Spleen (tissue), 11 donors: Measurements from ENCODE around the gene SPON1. TPM values are rescaled to one million over a fixed set of nuclear protein-coding genes. Genes with fewer than 3 reads are reported as not detected.

ENCODE experiments used
- DNase-seq: peaks from one replicate; pipeline ENCODE4 v3.0.0-alpha.2; 2020
- H3K27ac ChIP-seq, 8 donors: fragments of 200-600 bp; sonication (generic) in 7 of 8; 1 replicate in 4 of 8; 2 replicates in 4 of 8; pipeline versions ENCODE4 v1.5.0 to v1.8.0; 2016 to 2021; ENCODE audit warnings: inconsistent platforms in 4 of 8, mild to moderate bottlenecking in 4 of 8, moderate library complexity in 1 of 8
- H3K27me3 ChIP-seq, 7 donors: fragments of 200-600 bp; sonication (generic) in 6 of 7; replicated peaks in 1 of 7; 1 replicate in 4 of 7; 2 replicates in 3 of 7; pipeline versions ENCODE4 v1.5.0 to v1.8.0; 2016 to 2021; ENCODE audit warnings: inconsistent platforms in 3 of 7, mild to moderate bottlenecking in 1 of 7
- H3K36me3 ChIP-seq, 6 donors: fragments of 200-600 bp; sonication (generic) in 5 of 6; 1 replicate in 4 of 6; 2 replicates in 2 of 6; pipeline versions ENCODE4 v1.5.0 to v1.8.0; 2016 to 2021; ENCODE audit warnings: inconsistent platforms in 2 of 6
- H3K4me1 ChIP-seq, 6 donors: fragments of 200-600 bp; sonication (generic) in 5 of 6; 1 replicate in 3 of 6; 2 replicates in 3 of 6; pipeline versions ENCODE4 v1.5.0 to v1.8.0; 2016 to 2021; ENCODE audit warnings: inconsistent platforms in 3 of 6
- H3K4me3 ChIP-seq, 8 donors: fragments of 200-600 bp; sonication (generic) in 7 of 8; 1 replicate in 4 of 8; 2 replicates in 4 of 8; pipeline versions ENCODE4 v1.5.0 to v1.8.0; 2016 to 2021; ENCODE audit warnings: inconsistent platforms in 4 of 8, mild to moderate bottlenecking in 4 of 8, moderate library complexity in 2 of 8
- H3K9me3 ChIP-seq, 8 donors: fragments of 200-600 bp; sonication (generic) in 7 of 8; 1 replicate in 4 of 8; 2 replicates in 4 of 8; pipeline versions ENCODE4 v1.5.0 to v1.8.0; 2016 to 2021; ENCODE audit warnings: inconsistent platforms in 4 of 8
- CTCF ChIP-seq, 11 experiments: fragments of 200-600 bp in 7 of 11; fragments of 450-650 bp in 4 of 11; sonication (generic) in 4 of 11; IDR thresholded peaks in 8 of 11; conservative IDR thresholded peaks in 3 of 11; 1 replicate in 7 of 11; 2 replicates in 4 of 11; pipeline versions ENCODE4 v1.4.0 to v1.8.0; 2016 to 2021; ENCODE audit warnings: antibody characterized with exemption in 11 of 11, inconsistent platforms in 4 of 11, mild to moderate bottlenecking in 1 of 11
- POLR2A ChIP-seq, 3 donors: fragments of 450-650 bp; IDR thresholded peaks; one replicate each; pipeline ENCODE4 v1.5.1; 2017; ENCODE audit warnings: antibody characterized with exemption in 3 of 3, mild to moderate bottlenecking in 1 of 3
- POLR2AphosphoS5 ChIP-seq, 3 donors: sonication (generic); formaldehyde crosslinking; IDR thresholded peaks; one replicate each; pipeline ENCODE4 v1.5.1; 2017; ENCODE audit warnings: antibody characterized with exemption in 3 of 3
- WGBS, 5 donors: extraction: QIAGEN DNeasy Blood & Tissue Kit in 3 of 5; methylation state at CpG; one replicate each; pipeline versions ENCODE4 v1.1.5 to v1.1.7; 2013 to 2018; 5-methylcytosine and 5-hydroxymethylcytosine counted together
- intact Hi-C: fragments of 100-400 bp; cut with DNase I; formaldehyde crosslinking; loops from one replicate; pipeline ENCODE4 v1.15.0; 2023; ENCODE audit warnings: low total_unique reads
- polyA plus RNA-seq, 3 donors: library from polyadenylated mRNA; stranded (reverse); fragments of 200-250 nt; gene quantifications; one replicate each; pipeline ENCODE4 v1.2.1, GENCODE V29; 2013
- total RNA-seq, 7 donors: library from RNA; depleted of rRNA in 3 of 7; stranded (reverse); fragments of >200 nt in 3 of 7; fragmentation: NEBNext Ultra II Directional in 4 of 7; extraction: Animal tissue kit (Norgen Biotek cat#: 25700) in 4 of 7; gene quantifications; one replicate each; pipeline versions ENCODE4 v1.1.0 to v1.2.1, GENCODE V29; 2016 to 2021
- donor health status: healthy with polysubstance abuse.
- donor health status: DM: no; HTN: no; CAD: no; lungs with moderate emphysema.
- donor health status: DM: no; HTN: no; CAD: no.
- donor health status: Bipolar disorder and iron deficiency.
- donor health status: healthy.
- donor health status: DM: no; HTN: no; CAD: no.
- donor health status: DM: yes; HTN: yes; CAD: no.

Gene SPON1
- total and polyA plus RNA-seq, 10 donors = 0.72 to 99.2 (median 10.1) TPM

GRCh38 chr11:13993096-13993765 is 30.7 kb downstream of the SPON1 start:
- WGBS, 5 donors = 72 to 86% (median 85%) methylated on average over 7 of the region's 7 CpGs
- intact Hi-C loops = no loop called here

GRCh38 chr11:13997881-13998280 is 35.4 kb downstream of the SPON1 start:
- Histone ChIP-seq H3K36me3 (no peaks in the 10 kb centered on the region), H3K9me3 (peaks cover 0 to 20% (median 12%) of the 10 kb centered on the region in 8 donors), H3K4me3 (no peak overlapping the region), H3K4me1 (no peaks in the 10 kb centered on the region), H3K27ac (no peak overlapping the region), H3K27me3 (peaks cover 0 to 6% (median 0%) of the 10 kb centered on the region in 7 donors)
- no peak for DNase-seq
- TF ChIP-seq POLR2AphosphoS5 (IDR thresholded peaks at IDR 0.05) (no peak), POLR2A (IDR thresholded peaks at IDR 0.05) (no peak), CTCF (IDR thresholded peaks at IDR 0.05 in 8 of 11, conservative IDR thresholded peaks at IDR 0.05 in 3 of 11) (no peak)
- WGBS, 5 donors = 86 to 94% (median 89%) methylated on average over 4 of the region's 4 CpGs
- intact Hi-C loops = no loop called here

More at GRCh38 chr11:13993096-13993765, 30.7 kb downstream of the SPON1 start:
- Histone ChIP-seq H3K36me3 (no peaks in the 10 kb centered on the region), H3K4me1 (no peaks in the 10 kb centered on the region), H3K4me3 (no peak overlapping the region), H3K27me3 (peaks cover 0 to 19% (median 0%) of the 10 kb centered on the region in 7 donors), H3K9me3 (no peaks in the 10 kb centered on the region), H3K27ac (no peak overlapping the region)
- TF ChIP-seq POLR2A (IDR thresholded peaks at IDR 0.05) = no peak
- TF ChIP-seq POLR2AphosphoS5 (IDR thresholded peaks at IDR 0.05) = no peak
- TF ChIP-seq CTCF (IDR thresholded peaks at IDR 0.05 in 8 of 11, conservative IDR thresholded peaks at IDR 0.05 in 3 of 11) = no peak
- DNase-seq = no peak

GRCh38 chr11:13999704-14000103 is 37.2 kb downstream of the SPON1 start:
- intact Hi-C loops = no loop called here
- DNase-seq = no peak
- H3K4me1 ChIP-seq = no peaks in the 10 kb centered on the region

More at GRCh38 chr11:13999704-14000103, 37.2 kb downstream of the SPON1 start:
- no peak overlapping the region for H3K4me3 ChIP-seq
- no peak overlapping the region for H3K27ac ChIP-seq
- H3K27me3 ChIP-seq = no peaks in the 10 kb centered on the region
- no peaks in the 10 kb centered on the region for H3K36me3 ChIP-seq
- TF ChIP-seq CTCF (IDR thresholded peaks at IDR 0.05 in 8 of 11, conservative IDR thresholded peaks at IDR 0.05 in 3 of 11) = no peak
- TF ChIP-seq POLR2A (IDR thresholded peaks at IDR 0.05) = no peak
- TF ChIP-seq POLR2AphosphoS5 (IDR thresholded peaks at IDR 0.05) = no peak
- H3K9me3 ChIP-seq = peaks cover 0 to 20% (median 13%) of the 10 kb centered on the region in 8 donors
